DOHH2 (cell line): ENCODE data around the gene TSGA10.

Experiments used
- H3F3A ChIP-seq: fragments of 200-600 bp; sonication (generic), shearing (Covaris generic); 2 replicates; pipeline ENCODE4 v1.6.0; 2016; ENCODE audit warnings: antibody characterized with exemption, mild to moderate bottlenecking; ENCODE audit not compliant: control insufficient read depth, insufficient read depth
- H3K27ac ChIP-seq: fragments of 200-600 bp; sonication (generic); 2 replicates; pipeline ENCODE4 v1.5.1; 2014; ENCODE audit warnings: low read depth, mild to moderate bottlenecking, low read length, moderate library complexity
- H3K27me3 ChIP-seq: fragments of 200-600 bp; sonication (generic); 2 replicates; pipeline ENCODE4 v1.6.1; 2014; ENCODE audit warnings: mild to moderate bottlenecking, low read length, mixed read lengths; ENCODE audit not compliant: control insufficient read depth
- H3K36me3 ChIP-seq: fragments of 200-600 bp; sonication (generic); 2 replicates; pipeline ENCODE4 v1.6.1; 2014; ENCODE audit warnings: mild to moderate bottlenecking, low read length, moderate library complexity, mixed read lengths; ENCODE audit not compliant: control insufficient read depth
- H3K4me1 ChIP-seq: fragments of 200-600 bp; sonication (generic); 2 replicates; pipeline ENCODE4 v1.6.1; 2014; ENCODE audit warnings: mild to moderate bottlenecking, low read length, mixed read lengths; ENCODE audit not compliant: control insufficient read depth
- H3K4me2 ChIP-seq: fragments of 200-600 bp; sonication (generic); 2 replicates; pipeline ENCODE4 v1.6.0; 2014; ENCODE audit warnings: mild to moderate bottlenecking, low read length, moderate library complexity
- H3K4me3 ChIP-seq: fragments of 200-600 bp; sonication (generic); 2 replicates; pipeline ENCODE4 v1.5.1; 2014; ENCODE audit warnings: mild to moderate bottlenecking, low read length, mixed read lengths
- H3K79me2 ChIP-seq: fragments of 200-600 bp; sonication (generic); 2 replicates; pipeline ENCODE4 v1.6.1; 2014; ENCODE audit warnings: mild to moderate bottlenecking, low read length, mixed read lengths; ENCODE audit not compliant: control insufficient read depth
- H3K9me2 ChIP-seq: fragments of 200-600 bp; sonication (generic); replicated peaks from 2 replicates; pipeline ENCODE4 v1.6.1; 2014; ENCODE audit warnings: mild to moderate bottlenecking, low read length, mixed read lengths; ENCODE audit not compliant: control insufficient read depth
- H3K9me3 ChIP-seq: fragments of 200-600 bp; sonication (generic); 2 replicates; pipeline ENCODE4 v1.6.1; 2014; ENCODE audit warnings: antibody characterized with exemption, low read length, mixed read lengths; ENCODE audit not compliant: control insufficient read depth, insufficient read depth
- H4K20me1 ChIP-seq: fragments of 200-600 bp; sonication (generic); 2 replicates; pipeline ENCODE4 v1.6.0; 2014; ENCODE audit warnings: low read depth, mild to moderate bottlenecking, antibody characterized with exemption, low read length, moderate library complexity; ENCODE audit not compliant: control insufficient read depth, insufficient read depth
- CTCF ChIP-seq: fragments of 200-600 bp; sonication (generic); IDR thresholded peaks from one replicate; pipeline ENCODE4 v1.5.1; 2014; ENCODE audit warnings: antibody characterized with exemption, mild to moderate bottlenecking, low read depth, low read length; ENCODE audit not compliant: poor library complexity, severe bottlenecking
- EZH2phosphoT487 ChIP-seq: fragments of 200-600 bp; sonication (generic); IDR thresholded peaks from 2 replicates; pipeline ENCODE4 v1.6.1; 2017; ENCODE audit warnings: borderline replicate concordance, mild to moderate bottlenecking, antibody characterized with exemption, low read length, moderate library complexity, mixed read lengths

The TSGA10 gene

GRCh38 chr2:99035920-99036319, 118.8 kb downstream of the TSGA10 start:
- no peak for TF ChIP-seq EZH2phosphoT487
- no peak for TF ChIP-seq CTCF
- H3K4me1 ChIP-seq, result peaks cover 11% of the 10 kb centered on the region
- H3F3A ChIP-seq, result no peaks in the 10 kb centered on the region
- no peak overlapping the region for H3K4me3 ChIP-seq
- peaks cover 1% of the 10 kb centered on the region; the same call in 1 of the 2 replicates for H3K9me3 ChIP-seq
- H3K4me2 ChIP-seq, result no peak overlapping the region
- no peaks in the 10 kb centered on the region for H3K79me2 ChIP-seq
- no peaks in the 10 kb centered on the region for H3K27me3 ChIP-seq
- H3K27ac ChIP-seq, result no peak overlapping the region
- no peaks in the 10 kb centered on the region for H4K20me1 ChIP-seq
- H3K36me3 ChIP-seq, result 0 out of 2 replicates have a peak, but pooled peaks cover 2% of the 10 kb centered on the region
- H3K9me2 ChIP-seq, result no peaks in the 10 kb centered on the region

- Histone ChIP-seq H3K4me3 (no peak overlapping the region), H3K36me3 (no peaks in the 10 kb centered on the region), H3K27me3 (no peaks in the 10 kb centered on the region), H3F3A (no peaks in the 10 kb centered on the region), H4K20me1 (no peaks in the 10 kb centered on the region), H3K79me2 (no peaks in the 10 kb centered on the region), H3K9me3 (no peaks in the 10 kb centered on the region), H3K4me2 (no peak overlapping the region), H3K9me2 (no peaks in the 10 kb centered on the region), H3K4me1 (no peaks in the 10 kb centered on the region), H3K27ac (no peak overlapping the region)
- TF ChIP-seq CTCF, result no peak
- TF ChIP-seq EZH2phosphoT487, result no peak
These were observed 122.0 kb downstream of the TSGA10 start for GRCh38 chr2:99032786-99033185.

GRCh38 chr2:99032001-99032400, 122.7 kb downstream of the TSGA10 start:
- H4K20me1 ChIP-seq, result no peaks in the 10 kb centered on the region
- no peaks in the 10 kb centered on the region for H3F3A ChIP-seq
- H3K27ac ChIP-seq, result no peak overlapping the region
- H3K4me1 ChIP-seq, result no peaks in the 10 kb centered on the region
- H3K79me2 ChIP-seq, result no peaks in the 10 kb centered on the region
- H3K4me2 ChIP-seq, result no peak overlapping the region
- no peaks in the 10 kb centered on the region for H3K27me3 ChIP-seq
- H3K9me2 ChIP-seq, result no peaks in the 10 kb centered on the region
- H3K4me3 ChIP-seq, result no peak overlapping the region
- TF ChIP-seq EZH2phosphoT487, result no peak
- no peak for TF ChIP-seq CTCF
- no peaks in the 10 kb centered on the region for H3K36me3 ChIP-seq
- H3K9me3 ChIP-seq, result no peaks in the 10 kb centered on the region

GRCh38 chr2:99031481-99031880, 123.3 kb downstream of the TSGA10 start:
- no peaks in the 10 kb centered on the region for H3K79me2 ChIP-seq
- H3K4me1 ChIP-seq, result no peaks in the 10 kb centered on the region
- no peak overlapping the region for H3K27ac ChIP-seq
- H3F3A ChIP-seq, result no peaks in the 10 kb centered on the region
- no peak overlapping the region for H3K4me2 ChIP-seq
- no peaks in the 10 kb centered on the region for H3K27me3 ChIP-seq
- no peaks in the 10 kb centered on the region for H4K20me1 ChIP-seq
- H3K4me3 ChIP-seq, result no peak overlapping the region
- TF ChIP-seq EZH2phosphoT487 (no peak), CTCF (no peak)
- H3K36me3 ChIP-seq, result no peaks in the 10 kb centered on the region
- no peaks in the 10 kb centered on the region for H3K9me3 ChIP-seq
- H3K9me2 ChIP-seq, result no peaks in the 10 kb centered on the region
